GM21515 (cell line): Measurements from ENCODE around the gene SLC6A18.
"Not testable (repeated sequence)": the region's sequence is repeated elsewhere in the genome, so short reads cannot be mapped to it uniquely, and the experiment has no call there.

Experiments used
- ATAC-seq: cut with Tn5 transposase; IDR thresholded peaks from one replicate; pipeline ENCODE4 v1.9.1; 2021; ENCODE audit not compliant: unreplicated experiment

Gene SLC6A18

GRCh38 chr5:1284336-1284970, 59.3 kb downstream of the SLC6A18 start:
- not testable (repeated sequence) for ATAC-seq

GRCh38 chr5:1285141-1285540, 60.0 kb downstream of the SLC6A18 start:
- ATAC-seq, result no peak

- ATAC-seq, result no peak
These were observed 60.7 kb downstream of the SLC6A18 start for GRCh38 chr5:1285883-1286291.

- ATAC-seq, result no peak
These were observed 63.5 kb downstream of the SLC6A18 start for GRCh38 chr5:1288439-1289335.

- not testable (repeated sequence) for ATAC-seq
These were observed 64.4 kb downstream of the SLC6A18 start for GRCh38 chr5:1289559-1289958.

- ATAC-seq, result not testable (repeated sequence)
These were observed 65.8 kb downstream of the SLC6A18 start for GRCh38 chr5:1290956-1291355.

- no peak for ATAC-seq
These were observed 66.5 kb downstream of the SLC6A18 start for GRCh38 chr5:1291611-1292080.

- ATAC-seq, result no peak
These were observed 67.0 kb downstream of the SLC6A18 start for GRCh38 chr5:1292139-1292538.

- no peak for ATAC-seq
These were observed 67.8 kb downstream of the SLC6A18 start for GRCh38 chr5:1292846-1293415.

GRCh38 chr5:1293416-1294205, 68.4 kb downstream of the SLC6A18 start:
- ATAC-seq, result no peak

- ATAC-seq, result no peak
These were observed 69.1 kb downstream of the SLC6A18 start for GRCh38 chr5:1294206-1294834.

- ATAC-seq, result no peak
These were observed 69.9 kb downstream of the SLC6A18 start, which contains the start of gene TERT for GRCh38 chr5:1294835-1295649. TSS of gene TERT (minus strand) at chr5:1295068. CDS start at chr5:1294989, 79 bp downstream.

- ATAC-seq, result no peak
These were observed 70.5 kb downstream of the SLC6A18 start for GRCh38 chr5:1295650-1296037.
